Neural cell (in vitro differentiated cells): Measurements from ENCODE around the gene MIPOL1.

ENCODE experiments used
- EZH2 ChIP-seq: fragments of 200-600, 300-800 bp; shearing (Covaris generic), sonication (generic); IDR thresholded peaks from 2 replicates; pipeline ENCODE4 v1.6.1; 2014; ENCODE audit warnings: antibody characterized with exemption, low read length, borderline replicate concordance, mild to moderate bottlenecking; ENCODE audit not compliant: insufficient read depth, poor library complexity, severe bottlenecking
- MXI1 ChIP-seq: fragments of 450-650 bp; conservative IDR thresholded peaks from 2 replicates; pipeline ENCODE4 v1.6.1; 2014; ENCODE audit warnings: antibody characterized with exemption, mild to moderate bottlenecking; ENCODE audit not compliant: poor library complexity, severe bottlenecking
- REST ChIP-seq: IDR thresholded peaks from 2 replicates; pipeline ENCODE4 v1.6.1; 2012; ENCODE audit warnings: borderline replicate concordance
- SMC3 ChIP-seq: fragments of 450-650 bp; conservative IDR thresholded peaks from 2 replicates; pipeline ENCODE4 v1.6.1; 2014; ENCODE audit warnings: antibody characterized with exemption, mild to moderate bottlenecking, moderate library complexity; ENCODE audit not compliant: poor library complexity
- TF ChIP-seq, protein P1 (sequence below): fragments of 450-650 bp; IDR thresholded peaks from 2 replicates; pipeline ENCODE4 v1.5.1; 2014; ENCODE audit warnings: antibody characterized with exemption, mild to moderate bottlenecking, moderate library complexity; ENCODE audit not compliant: poor library complexity, severe bottlenecking

DNA sequence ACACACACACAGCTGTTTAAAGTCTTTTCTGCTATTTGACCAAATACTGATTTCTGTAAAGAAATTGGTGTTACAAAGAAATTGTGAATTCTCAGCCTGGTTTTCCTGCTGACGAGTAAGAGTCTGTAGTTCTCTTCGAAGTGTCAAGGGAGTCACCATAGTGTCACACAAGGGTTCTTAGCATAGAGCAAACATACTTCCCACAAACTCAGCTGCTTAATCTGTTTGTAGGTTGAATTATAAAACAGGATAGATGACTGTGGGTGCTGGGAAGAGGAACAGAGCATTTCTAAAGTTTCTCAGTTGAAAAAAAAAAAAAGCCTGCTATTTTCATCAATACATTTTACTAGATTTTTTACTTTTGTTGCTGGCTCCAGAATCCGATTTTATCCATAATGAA, 314.4 kb downstream of the MIPOL1 start:
- TF ChIP-seq, protein P1, sequence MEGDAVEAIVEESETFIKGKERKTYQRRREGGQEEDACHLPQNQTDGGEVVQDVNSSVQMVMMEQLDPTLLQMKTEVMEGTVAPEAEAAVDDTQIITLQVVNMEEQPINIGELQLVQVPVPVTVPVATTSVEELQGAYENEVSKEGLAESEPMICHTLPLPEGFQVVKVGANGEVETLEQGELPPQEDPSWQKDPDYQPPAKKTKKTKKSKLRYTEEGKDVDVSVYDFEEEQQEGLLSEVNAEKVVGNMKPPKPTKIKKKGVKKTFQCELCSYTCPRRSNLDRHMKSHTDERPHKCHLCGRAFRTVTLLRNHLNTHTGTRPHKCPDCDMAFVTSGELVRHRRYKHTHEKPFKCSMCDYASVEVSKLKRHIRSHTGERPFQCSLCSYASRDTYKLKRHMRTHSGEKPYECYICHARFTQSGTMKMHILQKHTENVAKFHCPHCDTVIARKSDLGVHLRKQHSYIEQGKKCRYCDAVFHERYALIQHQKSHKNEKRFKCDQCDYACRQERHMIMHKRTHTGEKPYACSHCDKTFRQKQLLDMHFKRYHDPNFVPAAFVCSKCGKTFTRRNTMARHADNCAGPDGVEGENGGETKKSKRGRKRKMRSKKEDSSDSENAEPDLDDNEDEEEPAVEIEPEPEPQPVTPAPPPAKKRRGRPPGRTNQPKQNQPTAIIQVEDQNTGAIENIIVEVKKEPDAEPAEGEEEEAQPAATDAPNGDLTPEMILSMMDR = no peak
- no peak for TF ChIP-seq SMC3
- no peak for TF ChIP-seq MXI1
- TF ChIP-seq REST = no peak
- TF ChIP-seq EZH2 = no peak
